ENCODE results near the gene ADGRF1.

- peak; percentile 36; the same call in 1 of the 2 replicates for TF ChIP-seq CTCF (conservative IDR thresholded peaks at IDR 0.05; ENCODE audit: low read depth, low read length)
- TF ChIP-seq EZH2 (IDR thresholded peaks at IDR 0.05; ENCODE audit: low read length, unreplicated experiment) = no peak
Observed at GRCh38 chr6:47009583-47009982, 32.5 kb downstream of the ADGRF1 start.

Measured in PC-3 (cell line).